GM12878 (cell line): Measurements from ENCODE around the gene DCT. TPM values are rescaled to one million over a fixed set of nuclear protein-coding genes. Genes with fewer than 3 reads are reported as not detected.

ENCODE experiments used
- ATAC-seq: fragments of 200-7000 bp; cut with Tn5 transposase; 3 replicates; pipeline ENCODE4 v1.9.1; 2020; ENCODE audit warnings: mild to moderate bottlenecking, moderate library complexity
- BruUV-seq: library from RNA; stranded (reverse); fragments of 400-500 nt; replicated peaks from 2 replicates; lab custom pipeline; 2021; lab: Mats Ljungman, UMichigan
- CTCF ChIA-PET: fragments of 300-600 bp; sonication (Branson Sonifier 250); formaldehyde crosslinking; extraction: SDS; loops from one replicate; lab custom pipeline; 2021; ENCODE audit warnings: inconsistent platforms; lab: Yijun Ruan, JAX
- POLR2A ChIA-PET: fragments of 350-600 bp; formaldehyde crosslinking; extraction: SDS; loops from one replicate; lab custom pipeline; 2021; ENCODE audit warnings: inconsistent platforms; lab: Charles Lee
- RAD21 ChIA-PET: fragments of 300-600 bp; sonication (Branson Sonifier 250); formaldehyde crosslinking; loops from one replicate; lab custom pipeline; 2023; ENCODE audit warnings: antibody characterized with exemption; ENCODE audit not compliant: unreplicated experiment; lab: Charles Lee
- SMC1A ChIA-PET: fragments of 300-600 bp; sonication (Branson Sonifier 250); formaldehyde crosslinking; loops from one replicate; lab custom pipeline; 2023; ENCODE audit not compliant: unreplicated experiment, uncharacterized antibody; lab: Charles Lee
- DNase-seq: peaks from one replicate; pipeline ENCODE4 v3.0.0-alpha.2; 2011; ENCODE audit warnings: low read depth, low spot score
- FAIRE-seq: peaks from 3 replicates; lab custom pipeline; 2011; peaks lifted over from hg19 to GRCh38; lab: Jason Lieb, UNC
- H2AFZ ChIP-seq: 2 replicates; pipeline ENCODE4 v1.6.0; 2011; ENCODE audit warnings: low read depth, low read length, control low read depth; ENCODE audit not compliant: control insufficient read depth
- H3K27ac ChIP-seq: 2 replicates; pipeline ENCODE4 v1.5.1; 2011; ENCODE audit warnings: control low read depth; ENCODE audit not compliant: control insufficient read depth, insufficient read depth
- H3K27me3 ChIP-seq, 2 experiments: replicated peaks in 1 of 2; 2 replicates each; pipeline versions ENCODE4 v1.6.0 to v1.6.1; 2011; ENCODE audit warnings: low read length in 1 of 2; ENCODE audit not compliant: control insufficient read depth in 2 of 2, insufficient read depth in 2 of 2
- H3K36me3 ChIP-seq, 2 experiments: 2 replicates each; pipeline ENCODE4 v1.5.1; 2011; ENCODE audit warnings: low read length in 1 of 2; ENCODE audit not compliant: control insufficient read depth in 2 of 2, insufficient read depth in 2 of 2
- H3K4me1 ChIP-seq: 2 replicates; pipeline ENCODE4 v1.6.1; 2011; ENCODE audit warnings: mild to moderate bottlenecking, low read length, moderate library complexity, mixed read lengths; ENCODE audit not compliant: control insufficient read depth, insufficient read depth
- H3K4me2 ChIP-seq: 2 replicates; pipeline ENCODE4 v1.6.0; 2011; ENCODE audit warnings: control low read depth; ENCODE audit not compliant: control insufficient read depth, insufficient read depth
- H3K4me3 ChIP-seq: fragments of 200-600 bp; sonication (generic); 2 replicates; pipeline ENCODE4 v1.5.1; 2016
- H3K79me2 ChIP-seq: 2 replicates; pipeline ENCODE4 v1.6.0; 2011; ENCODE audit warnings: low read length; ENCODE audit not compliant: control insufficient read depth, insufficient read depth
- H3K9ac ChIP-seq: 2 replicates; pipeline ENCODE4 v1.8.0; 2011; ENCODE audit warnings: low read length, control low read depth, mixed read lengths; ENCODE audit not compliant: control insufficient read depth, insufficient read depth
- H3K9me3 ChIP-seq: replicated peaks from 3 replicates; pipeline ENCODE4 v1.5.1; 2011; ENCODE audit warnings: mild to moderate bottlenecking, low read length; ENCODE audit not compliant: control insufficient read depth, insufficient read depth
- H4K20me1 ChIP-seq: 2 replicates; pipeline ENCODE4 v1.6.0; 2011; ENCODE audit not compliant: control insufficient read depth, insufficient read depth
- ATF2 ChIP-seq: IDR thresholded peaks from 2 replicates; pipeline ENCODE4 v1.6.1; 2012; ENCODE audit warnings: low read length, inconsistent platforms
- HDAC6 ChIP-seq: fragments of 200-600 bp; sonication (generic); IDR thresholded peaks from one replicate; pipeline ENCODE4 v1.8.0; 2017; ENCODE audit warnings: antibody characterized with exemption; ENCODE audit not compliant: unreplicated experiment
- HDGF ChIP-seq: fragments of 450-650 bp; IDR thresholded peaks from 2 replicates; pipeline ENCODE4 v1.6.1; 2016; ENCODE audit warnings: antibody characterized with exemption
- KLF5 ChIP-seq: fragments of 450-650 bp; IDR thresholded peaks from 2 replicates; pipeline ENCODE4 v1.6.1; 2014; ENCODE audit warnings: mild to moderate bottlenecking; ENCODE audit not compliant: partially characterized antibody
- PRDM15 ChIP-seq: fragments of 450-650 bp; formaldehyde crosslinking; IDR thresholded peaks from 2 replicates; pipeline ENCODE4 v1.4.0; 2020; ENCODE audit warnings: mild to moderate bottlenecking, moderate library complexity
- TCF3 ChIP-seq: IDR thresholded peaks from 2 replicates; pipeline ENCODE4 v1.6.1; 2012; ENCODE audit warnings: low read depth, mild to moderate bottlenecking, low read length, borderline replicate concordance; ENCODE audit not compliant: insufficient read depth
- ZNF217 ChIP-seq: fragments of 450-650 bp; IDR thresholded peaks from 2 replicates; pipeline ENCODE4 v1.6.1; 2017; ENCODE audit warnings: antibody characterized with exemption, mild to moderate bottlenecking
- whole genome bisulfite sequencing: methylation state at CpG from one replicate; pipeline ENCODE4 v1.1.6; 2016; ENCODE audit warnings: low lambda C conversion rate; ENCODE audit not compliant: insufficient replicate concordance, insufficient coverage; ENCODE audit errors: missing lambda C conversion rate; 5-methylcytosine and 5-hydroxymethylcytosine counted together
- in situ Hi-C: fragments of 300-500 bp; cut with MboI; formaldehyde crosslinking; loops from 9 replicates; pipeline ENCODE4 v1.14.3; 2018; ENCODE audit warnings: mixed read lengths
- intact Hi-C: fragments of 100-400 bp; cut with micrococcal nuclease; formaldehyde crosslinking; loops from one replicate; pipeline ENCODE4 v1.14.2; 2022; ENCODE audit not compliant: unreplicated experiment
- polyA plus RNA-seq, 11 experiments: library from polyadenylated mRNA; depleted of rRNA in 4 of 11; unstranded in 6 of 11; stranded (reverse) in 5 of 11; fragments of >200 nt; fragmentation: Nextera tagmentation in 4 of 11; fragmentation: Illumina TruSeq in 1 of 11; extraction: Ambion mirVana in 4 of 11; extraction: Trizol in 1 of 11; gene quantifications; 1 replicate in 1 of 11; 2 replicates in 10 of 11; pipeline versions ENCODE4 v1.2.1 to v1.2.3, GENCODE V29; 2011 to 2016; ENCODE audit warnings: inconsistent platforms in 2 of 11, missing spikeins in 2 of 11, low read depth in 1 of 11
- total RNA-seq, 4 experiments: library from RNA; depleted of rRNA in 3 of 4; stranded (reverse); fragments of >200 nt in 3 of 4; fragmentation: Illumina TruSeq in 1 of 4; extraction: Trizol in 1 of 4; gene quantifications; 2 replicates each; pipeline versions ENCODE4 v1.2.1 to v1.2.3, GENCODE V29; 2013 to 2021

Gene DCT
- total and polyA plus RNA-seq, 10 of the 15 experiments (the other 5 are each of a cell fraction or from before 2014, with no cell fraction given): 0.04 to 0.29 TPM; not detected in 8

- Histone ChIP-seq H3K27ac (no peak overlapping the region), H4K20me1 (no peaks in the 10 kb centered on the region), H3K36me3 (no peaks in the 10 kb centered on the region), H3K4me2 (no peak overlapping the region), H2AFZ (no peak overlapping the region), H3K4me3 (no peak overlapping the region), H3K79me2 (no peaks in the 10 kb centered on the region), H3K4me1 (no peaks in the 10 kb centered on the region), H3K9ac (no peak overlapping the region), H3K27me3 (no peaks in the 10 kb centered on the region), H3K9me3 (no peaks in the 10 kb centered on the region)
- no TSS peak for BruUV-seq
- ChIA-PET RAD21 (interaction anchor here (2.3 kb wide), 1 partner anchor 20 kb away, joined by 5 read pairs; no protein-coding TSS in a partner anchor), CTCF (interaction anchor here (1.3 kb wide), 1 partner anchor 9 kb away, joined by 3 read pairs; no protein-coding TSS in a partner anchor), POLR2A (no interaction called here), SMC1A (interaction anchor here (0.7 kb wide), 1 partner anchor 1239 kb away, joined by 3 read pairs; no protein-coding TSS in a partner anchor)
- WGBS: 5% methylated on average over 4 of the region's 4 CpGs
- in situ Hi-C loops: no loop called here
- intact Hi-C loops: no loop called here
- no peak for ATAC-seq
- TF ChIP-seq TCF3: no peak
- TF ChIP-seq KLF5: no peak
- TF ChIP-seq PRDM15: no peak
- no peak for TF ChIP-seq HDAC6
- no peak for TF ChIP-seq ATF2
- TF ChIP-seq HDGF: no peak
- TF ChIP-seq ZNF217: no peak
- FAIRE-seq: no peak
- no peak for DNase-seq
These were observed 64.8 kb downstream of the DCT start for GRCh38 chr13:94414708-94415107.
